Ishikawa (cell line): ENCODE measurements around the gene PIGR.

Experiments used
- EGR1 ChIP-seq: IDR thresholded peaks from 2 replicates; pipeline ENCODE4 v1.6.1; 2012
- MAX ChIP-seq: IDR thresholded peaks from 2 replicates; pipeline ENCODE4 v1.6.1; 2012
- REST ChIP-seq: IDR thresholded peaks from 2 replicates; pipeline ENCODE4 v1.6.1; 2012; ENCODE audit warnings: low read depth, mild to moderate bottlenecking
- USF1 ChIP-seq: IDR thresholded peaks from 2 replicates; pipeline ENCODE4 v1.6.1; 2012

- TF ChIP-seq MAX = no peak
- no peak for TF ChIP-seq EGR1
- TF ChIP-seq USF1 = no peak
- no peak for TF ChIP-seq REST
These were observed 46.5 kb downstream of the PIGR start for GRCh38 chr1:206899717-206900116.
